GM18951 (cell line): ENCODE results near the gene CCDC57.

Experiments
- POLR2A ChIP-seq: IDR thresholded peaks from 4 replicates; pipeline ENCODE4 v1.6.1; 2011; ENCODE audit warnings: mild to moderate bottlenecking; ENCODE audit not compliant: insufficient read length, insufficient read depth; ENCODE audit errors: extremely low read depth
- in situ Hi-C: fragments of 300-500 bp; cut with MboI; formaldehyde crosslinking; loops from one replicate; pipeline ENCODE4 v1.12.0; 2022; ENCODE audit warnings: low sequenced_read_pairs, mixed read lengths, inconsistent platforms; ENCODE audit not compliant: unreplicated experiment

The CCDC57 gene

DNA sequence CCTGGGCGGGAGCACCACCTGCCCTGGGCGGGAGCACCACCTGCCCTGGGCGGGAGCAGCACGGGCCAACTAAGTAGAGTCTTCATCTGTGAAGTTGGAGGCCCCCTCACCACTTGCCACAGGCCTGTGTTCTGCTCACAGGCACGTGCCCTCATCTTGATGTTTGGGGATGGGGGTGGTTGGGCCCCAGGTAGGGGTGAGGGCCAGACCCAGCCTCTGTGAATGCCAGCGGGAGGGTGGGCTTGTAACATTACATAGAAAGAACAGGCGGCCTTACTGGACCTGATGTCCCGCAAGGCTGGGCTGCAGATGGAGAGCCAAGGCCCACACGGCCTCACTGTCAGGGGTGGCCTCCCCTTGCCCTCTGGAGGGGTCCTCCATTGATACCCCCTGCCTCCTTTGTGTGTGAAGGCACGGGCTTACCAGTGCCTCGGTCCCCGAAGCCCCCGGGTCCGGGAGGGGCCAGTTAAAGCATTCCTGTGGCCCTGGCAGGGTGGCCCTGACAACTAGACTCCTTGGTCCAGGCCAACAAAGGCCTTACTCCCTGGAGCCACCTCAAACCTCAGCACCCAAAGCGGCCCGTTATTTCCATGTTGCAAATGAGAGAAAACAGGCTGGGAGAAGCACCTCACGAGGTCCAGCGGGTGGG, 15.1 kb upstream of the CCDC57 start:
- in situ Hi-C loops = no loop called here
- TF ChIP-seq POLR2A = no peak

DNA sequence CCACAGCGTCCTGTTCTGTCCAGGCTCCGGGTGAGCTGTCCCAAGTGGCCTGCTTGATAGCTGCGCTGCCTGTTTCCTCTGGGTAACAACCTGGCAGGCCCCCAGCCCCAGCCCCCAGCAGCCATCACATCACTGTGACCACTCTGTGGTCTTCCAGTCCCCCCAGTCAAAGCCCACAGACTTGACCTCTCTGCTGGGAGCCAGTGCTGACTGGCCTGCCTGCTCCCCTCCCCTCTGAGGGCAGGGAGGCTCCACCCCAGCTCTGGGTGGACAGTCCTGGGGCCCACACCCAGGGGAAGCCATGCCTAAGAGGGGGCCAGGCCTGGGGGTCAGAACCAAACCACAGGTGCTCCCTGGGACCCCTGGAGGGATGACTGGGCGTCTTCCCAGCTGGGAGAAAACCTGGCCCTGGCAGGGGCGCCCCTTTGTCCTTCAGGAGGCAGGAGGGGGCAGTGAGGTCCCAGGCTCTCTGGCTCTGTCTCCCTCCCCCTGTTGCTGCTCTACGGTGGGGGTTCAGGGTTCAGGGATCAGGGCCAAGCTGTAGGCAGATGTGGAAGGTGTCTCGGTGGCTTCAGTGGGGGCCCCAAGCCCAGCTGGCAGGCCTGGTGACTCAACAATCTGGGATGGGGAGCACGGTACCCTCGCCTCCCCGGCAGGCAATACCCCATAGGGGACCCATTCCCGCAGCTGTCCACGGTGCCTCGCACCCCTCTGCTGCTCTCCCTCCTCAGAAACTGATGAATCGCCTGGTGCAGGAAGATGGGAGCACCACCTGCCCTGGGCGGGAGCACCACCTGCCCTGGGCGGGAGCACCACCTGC, 14.4 kb upstream of the CCDC57 start:
- TF ChIP-seq POLR2A = no peak
- in situ Hi-C loops = no loop called here

- TF ChIP-seq POLR2A = no peak
- in situ Hi-C loops = no loop called here
Measured at GRCh38 chr17:82226146-82226808, 13.6 kb upstream of the CCDC57 start.

DNA sequence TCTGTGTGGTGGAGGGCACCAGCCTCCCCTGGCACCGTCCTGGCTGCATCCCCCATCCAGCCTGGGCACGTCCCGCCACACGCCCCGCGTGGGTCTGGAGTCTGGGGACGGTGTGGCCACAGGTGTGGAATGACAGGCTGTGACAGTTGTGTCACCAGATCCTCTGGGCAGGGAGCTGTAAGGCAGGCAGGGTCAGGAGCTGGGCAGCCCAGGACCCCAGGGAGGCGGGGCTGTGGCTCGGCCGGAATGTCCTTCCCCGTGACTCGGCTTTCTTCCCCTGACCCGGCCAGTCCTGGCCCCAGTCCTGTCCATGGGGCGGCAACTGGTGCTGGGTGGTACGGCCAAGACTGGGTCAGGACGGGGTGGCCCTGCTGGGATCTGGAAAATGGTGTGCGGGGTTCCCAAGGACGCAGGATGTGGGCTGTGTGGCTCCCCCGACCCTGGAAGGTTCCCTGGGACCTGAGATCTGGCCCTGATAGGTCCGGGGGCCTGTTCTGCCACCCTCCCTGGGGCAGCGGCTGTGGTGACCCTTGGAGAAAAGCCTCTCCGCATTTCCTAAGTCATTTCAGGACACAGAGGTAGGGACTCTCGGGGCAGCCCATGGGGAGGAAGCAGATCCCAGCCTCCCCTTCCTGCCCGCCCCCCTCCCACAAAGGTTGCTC, 12.9 kb upstream of the CCDC57 start:
- no peak for TF ChIP-seq POLR2A
- in situ Hi-C loops = no loop called here

- in situ Hi-C loops = no loop called here
- no peak for TF ChIP-seq POLR2A
Measured at GRCh38 chr17:82224666-82225065, 12.0 kb upstream of the CCDC57 start.

GRCh38 chr17:82223517-82223916, 10.9 kb upstream of the CCDC57 start:
- in situ Hi-C loops = no loop called here
- no peak for TF ChIP-seq POLR2A

- in situ Hi-C loops = no loop called here
Measured at GRCh38 chr17:82222816-82223215, 10.2 kb upstream of the CCDC57 start.

GRCh38 chr17:82221341-82221902, 8.8 kb upstream of the CCDC57 start:
- in situ Hi-C loops = no loop called here
- TF ChIP-seq POLR2A = no peak

More at GRCh38 chr17:82222816-82223215, 10.2 kb upstream of the CCDC57 start:
- no peak for TF ChIP-seq POLR2A

- in situ Hi-C loops = no loop called here
- no peak for TF ChIP-seq POLR2A
Measured at GRCh38 chr17:82219753-82220709, 7.4 kb upstream of the CCDC57 start.

DNA sequence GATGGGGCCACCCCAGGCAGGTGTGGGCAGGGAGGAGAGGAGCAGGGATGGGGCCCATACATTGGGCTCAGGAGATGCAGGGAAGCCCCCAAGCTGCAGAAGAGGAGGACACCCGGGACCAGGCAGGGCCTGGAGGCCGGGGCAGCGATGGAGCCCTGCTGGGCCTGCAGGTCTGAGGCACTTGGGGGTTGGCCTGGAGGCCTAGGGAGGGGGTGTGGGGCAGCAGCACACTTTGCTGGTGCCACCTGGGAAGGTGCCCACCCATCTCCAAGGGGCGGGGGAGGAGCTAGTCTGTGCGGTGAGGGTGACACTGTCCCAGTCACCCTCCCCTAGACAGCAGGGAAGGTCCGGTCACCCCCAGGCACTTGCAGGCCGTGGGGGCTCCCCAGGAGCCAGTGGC, 6.4 kb upstream of the CCDC57 start:
- TF ChIP-seq POLR2A = no peak
- in situ Hi-C loops = no loop called here

DNA sequence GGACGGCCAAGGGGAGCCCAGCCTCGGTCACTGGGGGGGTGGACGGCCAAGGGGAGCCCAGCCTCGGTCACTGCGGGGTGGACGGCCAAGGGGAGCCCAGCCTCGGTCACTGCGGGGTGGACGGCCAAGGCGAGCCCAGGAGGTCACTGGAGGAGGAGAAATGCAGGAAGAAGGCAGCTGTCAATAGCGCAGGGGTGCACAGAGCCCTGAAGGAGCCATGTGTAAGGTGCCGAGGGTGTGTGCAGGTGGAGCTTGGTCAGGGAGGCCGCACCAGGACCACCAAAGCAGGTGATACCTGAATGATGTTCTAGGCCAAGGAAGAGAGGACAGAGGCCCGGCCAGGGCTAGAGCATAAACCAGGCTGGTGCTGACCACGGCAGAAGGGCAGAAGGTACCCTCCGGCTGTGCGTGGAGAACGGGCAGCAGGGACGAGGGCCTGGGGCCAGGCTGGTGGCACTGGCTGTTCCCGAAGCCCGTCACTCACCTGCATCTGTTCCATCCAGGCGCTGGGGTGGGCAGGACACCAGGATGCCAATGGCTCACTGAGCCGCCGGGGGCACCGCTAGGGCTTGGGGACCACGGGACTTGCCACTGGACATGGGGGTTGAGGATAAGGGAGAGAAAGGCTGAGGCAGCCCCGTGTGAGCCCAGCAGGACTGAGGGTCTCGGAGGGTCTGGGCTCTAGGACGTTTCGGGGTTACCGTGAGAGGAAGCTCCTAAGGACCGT, 5.9 kb upstream of the CCDC57 start:
- no peak for TF ChIP-seq POLR2A
- in situ Hi-C loops = no loop called here
